Measurements from ENCODE around the gene STK32B.

Gene STK32B

DNA sequence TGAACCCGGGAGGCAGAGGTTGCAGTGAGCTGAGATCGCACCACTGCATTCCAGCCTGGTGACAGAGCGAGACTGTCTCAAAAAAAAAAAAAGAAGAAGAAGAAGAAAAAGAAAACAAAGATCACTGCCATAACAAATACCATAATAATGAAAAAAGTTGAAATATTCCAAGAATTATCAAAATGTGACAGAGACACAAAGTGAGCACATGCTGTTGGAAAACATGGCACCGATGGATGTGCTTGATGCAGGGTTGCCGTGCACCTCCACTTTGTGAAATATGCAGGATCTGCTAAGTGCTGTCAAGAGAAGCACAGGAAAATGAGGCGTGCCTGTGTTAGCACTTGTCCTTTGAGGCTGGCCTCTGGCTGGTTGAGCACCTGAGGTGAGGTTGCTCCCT is 133.3 kb downstream of the STK32B start:
- no peak for DNase-seq (ENCODE audit: low read depth)
- TF ChIP-seq CTCF (IDR thresholded peaks at IDR 0.05; ENCODE audit: low read depth, low read length, missing control alignments) = no peak
- H3K4me3 ChIP-seq (ENCODE audit: low read depth, low read length) = no peak overlapping the region
- in situ Hi-C loops (cut with HindIII; ENCODE audit: low sequenced_read_pairs) = no loop called here

DNA sequence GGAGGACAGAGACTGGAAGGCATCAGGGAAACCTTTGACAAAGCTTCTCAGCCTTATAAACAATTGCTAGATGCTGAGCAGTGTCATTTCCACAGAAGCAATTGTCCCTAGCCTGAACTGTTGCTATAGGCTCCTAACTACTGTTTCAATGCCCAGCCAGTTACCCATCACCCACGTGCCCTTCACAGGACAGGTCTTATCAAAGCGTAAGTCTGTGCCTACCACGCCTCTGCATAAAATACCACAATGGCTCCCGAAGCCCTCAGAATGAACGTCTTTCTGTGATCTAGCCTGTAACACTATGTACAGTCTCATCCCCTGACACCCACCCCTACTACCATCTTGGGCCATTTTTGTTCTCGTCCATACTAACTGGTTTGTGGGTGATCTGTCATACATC is 134.3 kb downstream of the STK32B start:
- in situ Hi-C loops (cut with HindIII; ENCODE audit: low sequenced_read_pairs) = no loop called here
- no peak overlapping the region for H3K4me3 ChIP-seq (ENCODE audit: low read depth, low read length)
- DNase-seq (ENCODE audit: low read depth) = no peak
- TF ChIP-seq CTCF (IDR thresholded peaks at IDR 0.05; ENCODE audit: low read depth, low read length, missing control alignments) = no peak

- TF ChIP-seq CTCF (IDR thresholded peaks at IDR 0.05; ENCODE audit: low read depth, low read length, missing control alignments) = no peak
- DNase-seq (ENCODE audit: low read depth) = no peak
- no peak overlapping the region for H3K4me3 ChIP-seq (ENCODE audit: low read depth, low read length)
- in situ Hi-C loops (cut with HindIII; ENCODE audit: low sequenced_read_pairs) = no loop called here
These were observed 135.2 kb downstream of the STK32B start for GRCh38 chr4:5186271-5187064.

DNA sequence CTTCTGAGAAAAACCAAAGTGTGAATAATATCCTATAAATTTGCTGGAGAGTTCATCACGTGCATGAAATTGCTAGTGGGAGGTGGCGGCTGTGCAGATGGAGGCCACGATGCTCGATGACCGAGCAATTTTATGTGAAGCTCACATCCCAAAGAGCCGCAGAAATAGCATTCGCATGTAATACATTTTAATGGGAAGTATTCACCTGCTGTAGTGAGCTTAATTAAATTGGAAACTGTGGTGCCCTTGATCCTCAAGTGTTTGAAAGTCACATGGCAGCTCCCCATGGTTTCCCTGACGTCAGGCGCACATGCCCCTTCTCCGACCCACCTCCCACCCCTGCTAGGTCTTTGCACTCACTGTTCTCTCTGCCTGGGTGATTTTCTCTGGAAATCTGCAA is 136.8 kb downstream of the STK32B start:
- no peak overlapping the region for H3K4me3 ChIP-seq (ENCODE audit: low read depth, low read length)
- in situ Hi-C loops (cut with HindIII; ENCODE audit: low sequenced_read_pairs) = no loop called here
- TF ChIP-seq CTCF (IDR thresholded peaks at IDR 0.05; ENCODE audit: low read depth, low read length, missing control alignments) = no peak
- DNase-seq (ENCODE audit: low read depth) = no peak

DNA sequence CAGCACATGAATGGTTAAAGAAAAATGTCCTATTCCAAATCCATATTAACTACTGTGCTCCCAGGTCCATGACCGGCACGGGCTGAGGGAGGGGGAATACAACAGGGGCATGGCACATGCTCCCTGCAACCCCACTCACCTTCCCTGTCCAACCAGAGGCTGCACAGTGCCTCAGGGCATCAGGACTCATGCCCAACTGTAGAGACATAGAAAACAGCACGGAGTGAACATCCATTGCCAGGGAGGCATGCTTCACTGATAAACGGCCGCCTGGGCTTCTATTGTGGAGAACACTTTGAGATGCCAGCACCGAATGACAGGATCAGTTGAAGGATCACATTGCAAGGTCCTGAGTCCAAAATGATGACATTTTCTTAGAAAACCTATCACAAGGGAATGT is 140.6 kb downstream of the STK32B start:
- H3K4me3 ChIP-seq (ENCODE audit: low read depth, low read length) = no peak overlapping the region
- in situ Hi-C loops (cut with HindIII; ENCODE audit: low sequenced_read_pairs) = no loop called here
- no peak for TF ChIP-seq CTCF (IDR thresholded peaks at IDR 0.05; ENCODE audit: low read depth, low read length, missing control alignments)
- DNase-seq (ENCODE audit: low read depth) = no peak

GRCh38 chr4:5192271-5192670 is 141.0 kb downstream of the STK32B start:
- TF ChIP-seq CTCF (IDR thresholded peaks at IDR 0.05; ENCODE audit: low read depth, low read length, missing control alignments) = no peak
- no peak for DNase-seq (ENCODE audit: low read depth)
- in situ Hi-C loops (cut with HindIII; ENCODE audit: low sequenced_read_pairs) = no loop called here
- H3K4me3 ChIP-seq (ENCODE audit: low read depth, low read length) = no peak overlapping the region

All from astrocyte of the cerebellum (primary cell).